OCI-LY3 (cell line): ENCODE data around the gene CYP26B1.
A peak's percentile ranks its signal among the peaks of the same experiment; 100 is the strongest.

Source experiments
- H2AFZ ChIP-seq: fragments of 200-600, 300-600 bp; shearing (Covaris generic); 2 replicates; pipeline ENCODE4 v1.6.0; 2014; ENCODE audit warnings: antibody characterized with exemption, low read depth, low read length
- H3K27ac ChIP-seq: fragments of 200-600, 300-600 bp; sonication (generic); 2 replicates; pipeline ENCODE4 v1.5.1; 2014; ENCODE audit warnings: mild to moderate bottlenecking, low read length, moderate library complexity, mixed read lengths
- H3K27me3 ChIP-seq: fragments of 200-600, 300-600 bp; sonication (generic); 2 replicates; pipeline ENCODE4 v1.6.1; 2014; ENCODE audit warnings: low read depth, low read length, mixed read lengths
- H3K36me3 ChIP-seq: fragments of 200-600, 300-600 bp; sonication (generic); replicated peaks from 2 replicates; pipeline ENCODE3; 2014; ENCODE audit warnings: low read depth, low read length, mixed read lengths
- H3K4me1 ChIP-seq: fragments of 300-600, 200-600 bp; sonication (generic); 2 replicates; pipeline ENCODE4 v1.6.1; 2014; ENCODE audit warnings: low read length, mixed read lengths
- H3K4me2 ChIP-seq: fragments of 200-600, 300-600 bp; sonication (generic); 2 replicates; pipeline ENCODE4 v1.6.1; 2014; ENCODE audit warnings: low read length, mixed read lengths
- H3K4me3 ChIP-seq: fragments of 300-600, 200-600 bp; sonication (generic); 2 replicates; pipeline ENCODE4 v1.5.1; 2014; ENCODE audit warnings: antibody characterized with exemption, mild to moderate bottlenecking, low read length, moderate library complexity
- H3K79me2 ChIP-seq: fragments of 300-600, 200-600 bp; shearing (Covaris generic); 2 replicates; pipeline ENCODE4 v1.6.1; 2014; ENCODE audit warnings: mild to moderate bottlenecking, low read length, mixed read lengths
- H3K9ac ChIP-seq: fragments of 300-600, 200-600 bp; shearing (Covaris generic); 2 replicates; pipeline ENCODE4 v1.6.0; 2014; ENCODE audit warnings: mild to moderate bottlenecking, low read length, moderate library complexity
- H3K9me3 ChIP-seq: fragments of 200-600, 300-600 bp; shearing (Covaris generic); 2 replicates; pipeline ENCODE4 v1.6.1; 2014; ENCODE audit warnings: low read length, mixed read lengths; ENCODE audit not compliant: insufficient read depth
- H4K20me1 ChIP-seq: fragments of 200-600, 300-600 bp; sonication (generic); 2 replicates; pipeline ENCODE4 v1.6.1; 2016; ENCODE audit warnings: low read length, mixed read lengths; ENCODE audit not compliant: insufficient read depth
- EZH2phosphoT487 ChIP-seq: fragments of 200-600 bp; shearing (Covaris generic); IDR thresholded peaks from 2 replicates; pipeline ENCODE4 v1.6.1; 2018; ENCODE audit warnings: antibody characterized with exemption, mixed run types, low read depth
- TF ChIP-seq, protein P1 (sequence below): fragments of 200-600, 300-600 bp; sonication (generic); IDR thresholded peaks from 2 replicates; pipeline ENCODE4 v1.5.1; 2014; ENCODE audit warnings: antibody characterized with exemption, low read length, low read depth

CYP26B1 gene

DNA sequence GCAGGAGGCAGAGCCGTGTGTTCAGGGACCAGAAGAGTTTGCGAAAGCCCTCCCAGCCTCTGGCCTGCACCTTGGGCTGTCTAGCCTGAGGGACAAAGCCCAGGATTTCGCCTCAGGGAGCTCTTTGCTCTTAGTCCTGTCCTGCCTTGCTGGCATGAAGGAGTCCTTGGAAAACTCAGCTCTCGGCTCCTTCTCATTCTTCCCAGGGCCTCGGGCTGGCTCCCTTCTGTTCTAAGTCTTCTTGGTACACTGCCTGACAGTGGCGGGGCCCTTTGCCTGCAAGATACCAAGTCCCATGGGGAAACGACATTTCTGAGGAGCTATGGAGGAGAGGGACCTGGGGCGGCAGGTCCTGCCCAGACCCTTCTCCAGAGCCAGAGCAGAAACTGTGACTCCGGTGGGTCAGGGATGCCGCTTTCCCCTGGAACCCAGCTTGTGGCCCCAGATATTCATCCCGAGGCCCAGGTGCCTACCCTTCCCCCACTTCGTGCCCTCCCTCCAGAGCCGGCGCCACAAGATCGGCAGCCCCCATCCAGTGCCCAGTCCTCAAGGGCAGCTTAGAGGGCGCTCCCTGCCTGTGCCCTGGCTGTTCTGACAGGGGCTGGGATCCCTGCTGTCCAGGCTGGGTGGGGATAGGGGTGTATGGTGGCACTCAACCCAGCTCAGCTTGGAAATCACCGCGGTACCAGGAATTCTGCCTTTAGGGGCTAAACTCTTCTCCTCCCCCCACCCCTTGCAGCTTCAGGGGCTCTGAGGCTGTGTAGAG is 5.5 kb upstream of the CYP26B1 start:
- no peak for TF ChIP-seq EZH2phosphoT487
- TF ChIP-seq, protein P1, sequence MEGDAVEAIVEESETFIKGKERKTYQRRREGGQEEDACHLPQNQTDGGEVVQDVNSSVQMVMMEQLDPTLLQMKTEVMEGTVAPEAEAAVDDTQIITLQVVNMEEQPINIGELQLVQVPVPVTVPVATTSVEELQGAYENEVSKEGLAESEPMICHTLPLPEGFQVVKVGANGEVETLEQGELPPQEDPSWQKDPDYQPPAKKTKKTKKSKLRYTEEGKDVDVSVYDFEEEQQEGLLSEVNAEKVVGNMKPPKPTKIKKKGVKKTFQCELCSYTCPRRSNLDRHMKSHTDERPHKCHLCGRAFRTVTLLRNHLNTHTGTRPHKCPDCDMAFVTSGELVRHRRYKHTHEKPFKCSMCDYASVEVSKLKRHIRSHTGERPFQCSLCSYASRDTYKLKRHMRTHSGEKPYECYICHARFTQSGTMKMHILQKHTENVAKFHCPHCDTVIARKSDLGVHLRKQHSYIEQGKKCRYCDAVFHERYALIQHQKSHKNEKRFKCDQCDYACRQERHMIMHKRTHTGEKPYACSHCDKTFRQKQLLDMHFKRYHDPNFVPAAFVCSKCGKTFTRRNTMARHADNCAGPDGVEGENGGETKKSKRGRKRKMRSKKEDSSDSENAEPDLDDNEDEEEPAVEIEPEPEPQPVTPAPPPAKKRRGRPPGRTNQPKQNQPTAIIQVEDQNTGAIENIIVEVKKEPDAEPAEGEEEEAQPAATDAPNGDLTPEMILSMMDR = no peak
- H3K27me3 ChIP-seq = no peaks in the 10 kb centered on the region
- no peaks in the 10 kb centered on the region for H3K79me2 ChIP-seq
- H2AFZ ChIP-seq = no peak overlapping the region
- no peak overlapping the region for H3K4me2 ChIP-seq
- no peaks in the 10 kb centered on the region for H3K36me3 ChIP-seq
- no peak overlapping the region for H3K9ac ChIP-seq
- H4K20me1 ChIP-seq = no peaks in the 10 kb centered on the region
- H3K4me3 ChIP-seq = no peak overlapping the region
- no peaks in the 10 kb centered on the region for H3K9me3 ChIP-seq
- no peak overlapping the region for H3K27ac ChIP-seq
- no peaks in the 10 kb centered on the region for H3K4me1 ChIP-seq

DNA sequence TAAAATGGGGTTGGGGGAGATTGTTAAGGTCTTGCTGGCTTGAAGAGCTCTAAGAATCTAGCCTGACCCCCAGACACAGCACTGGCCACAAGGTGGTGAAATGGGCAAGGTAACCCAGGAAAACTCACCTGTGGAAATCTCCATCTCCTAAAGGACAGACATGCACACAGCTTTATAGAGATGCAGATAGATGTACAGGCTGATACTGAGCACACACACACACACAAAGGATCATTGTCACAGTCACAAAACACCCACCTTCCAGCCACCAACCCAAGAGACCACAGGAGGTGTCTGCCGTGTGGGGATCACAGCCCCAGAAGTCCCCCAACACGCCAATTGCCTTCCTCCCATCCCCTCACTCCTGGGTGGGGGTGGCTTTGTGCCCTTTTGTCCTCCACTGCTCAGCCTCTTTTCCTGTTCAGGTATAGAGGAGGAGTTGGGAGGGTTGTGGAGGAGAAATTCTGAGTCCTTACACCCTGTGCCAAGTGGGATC is 3.2 kb upstream of the CYP26B1 start:
- no peaks in the 10 kb centered on the region for H3K27me3 ChIP-seq
- peak overlapping the region; percentile 83 for H3K4me2 ChIP-seq
- H3K27ac ChIP-seq = no peak overlapping the region
- no peaks in the 10 kb centered on the region for H3K36me3 ChIP-seq
- no peaks in the 10 kb centered on the region for H3K4me1 ChIP-seq
- H2AFZ ChIP-seq = 0 out of 2 replicates have a peak overlapping the region, but pooled peaks have one; percentile 86
- no peaks in the 10 kb centered on the region for H3K79me2 ChIP-seq
- peak overlapping the region; percentile 62 for H3K4me3 ChIP-seq
- no peaks in the 10 kb centered on the region for H3K9me3 ChIP-seq
- TF ChIP-seq, protein P1 = no peak
- TF ChIP-seq EZH2phosphoT487 = no peak
- H4K20me1 ChIP-seq = no peaks in the 10 kb centered on the region
- H3K9ac ChIP-seq = no peak overlapping the region

DNA sequence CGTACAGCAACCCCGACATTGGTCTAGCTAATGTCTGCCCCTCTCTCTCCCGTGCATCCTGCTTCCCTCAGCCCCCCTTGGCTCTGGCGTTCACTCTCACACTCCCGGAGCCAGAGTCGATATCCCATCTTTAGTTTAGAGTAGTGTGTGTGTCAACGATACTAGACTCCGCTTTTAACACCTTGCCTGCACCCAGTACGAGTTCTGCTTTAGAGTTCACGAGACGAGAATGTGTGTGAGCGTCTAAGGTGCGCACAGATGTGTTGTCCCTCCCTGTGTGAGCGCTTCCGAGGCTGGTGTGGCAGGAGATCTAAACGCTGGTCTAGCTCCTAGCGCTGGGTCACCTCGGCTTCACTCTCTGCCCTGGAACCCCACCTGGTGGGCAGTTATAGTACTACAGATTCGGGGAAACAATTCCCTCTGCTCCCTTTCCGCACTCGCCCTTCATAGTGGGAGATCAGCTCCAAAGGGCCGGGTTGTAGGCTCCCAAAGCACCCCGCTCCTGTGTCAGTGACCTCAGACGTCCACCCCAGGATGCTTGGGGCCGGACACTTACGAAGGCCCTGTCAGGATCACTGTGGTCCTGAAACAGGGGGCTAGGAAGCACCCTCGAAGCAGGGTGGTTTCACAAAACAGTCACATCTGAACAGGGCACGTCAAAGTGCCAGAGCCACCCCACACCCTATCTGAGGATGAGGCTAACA is 2.6 kb upstream of the CYP26B1 start:
- TF ChIP-seq, protein P1 = peak; percentile 62
- no peak for TF ChIP-seq EZH2phosphoT487
- Histone ChIP-seq H3K4me2 (peak overlapping the region; percentile 83), H3K27me3 (no peaks in the 10 kb centered on the region), H3K4me3 (peak overlapping the region; percentile 62), H3K9ac (0 out of 2 replicates have a peak overlapping the region, but pooled peaks have one; percentile 19), H3K4me1 (no peaks in the 10 kb centered on the region), H3K36me3 (no peaks in the 10 kb centered on the region), H3K27ac (no peak overlapping the region), H2AFZ (peak overlapping the region; percentile 86), H4K20me1 (no peaks in the 10 kb centered on the region), H3K9me3 (no peaks in the 10 kb centered on the region), H3K79me2 (no peaks in the 10 kb centered on the region)

DNA sequence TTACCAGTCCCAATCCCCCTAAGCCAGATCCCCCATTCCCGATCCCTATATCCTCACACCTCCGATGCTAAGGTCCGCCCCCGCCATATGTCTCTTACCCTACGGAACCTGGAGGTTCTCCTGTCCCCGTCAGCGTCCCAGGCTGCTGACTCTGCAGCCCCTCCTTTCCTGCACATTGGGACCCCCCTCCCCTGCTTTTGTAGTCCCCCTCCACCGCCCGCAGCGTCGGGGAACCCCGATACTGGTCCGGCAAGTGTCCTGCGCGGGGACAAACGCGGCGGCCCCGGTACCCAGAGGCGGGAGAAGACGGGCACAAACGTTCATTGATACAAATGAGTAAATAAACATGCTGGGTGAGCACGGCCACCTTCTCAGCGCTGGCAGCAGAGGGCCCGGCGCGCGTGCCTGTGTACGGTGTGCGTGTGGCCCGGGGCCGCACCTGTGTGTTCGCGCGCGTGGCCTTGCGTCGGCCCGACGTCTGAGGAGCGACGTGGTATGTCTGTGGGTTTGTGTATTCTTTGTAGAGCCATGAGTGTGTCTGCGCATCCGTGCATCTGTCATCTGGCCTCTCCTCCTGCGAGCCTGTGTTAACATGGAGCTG is 2.0 kb upstream of the CYP26B1 start:
- Histone ChIP-seq H3K27ac (no peak overlapping the region), H3K36me3 (no peaks in the 10 kb centered on the region), H3K9ac (no peak overlapping the region), H3K9me3 (no peaks in the 10 kb centered on the region), H3K4me3 (no peak overlapping the region), H3K4me1 (no peaks in the 10 kb centered on the region), H3K79me2 (no peaks in the 10 kb centered on the region), H3K27me3 (no peaks in the 10 kb centered on the region), H3K4me2 (peak overlapping the region; percentile 83; the same call in 1 of the 2 replicates), H2AFZ (no peak overlapping the region), H4K20me1 (no peaks in the 10 kb centered on the region)
- TF ChIP-seq, protein P1 = no peak
- no peak for TF ChIP-seq EZH2phosphoT487
